Mesothelial cell of epicardium (in vitro differentiated cells): ENCODE results near the gene SH3BGRL2. TPM values are rescaled to one million over a fixed set of nuclear protein-coding genes. Genes with fewer than 3 reads are reported as not detected.

Experiments used
- DNase-seq, 2 experiments: peaks; one replicate each; pipeline ENCODE4 v3.0.0; 2021; ENCODE audit warnings: low spot score in 2 of 2; ENCODE audit not compliant: unreplicated experiment in 2 of 2
- H3K27ac Mint-ChIP-seq: 2 replicates; pipeline ENCODE4 v1.8.0; 2021; ENCODE audit warnings: mixed read lengths
- H3K27me3 Mint-ChIP-seq: 2 replicates; pipeline ENCODE4 v1.8.0; 2021; ENCODE audit warnings: low read depth, mixed read lengths
- H3K36me3 Mint-ChIP-seq: 2 replicates; pipeline ENCODE4 v1.8.0; 2021; ENCODE audit warnings: mixed read lengths
- H3K4me1 Mint-ChIP-seq: 2 replicates; pipeline ENCODE4 v1.8.0; 2021; ENCODE audit warnings: mixed read lengths
- H3K4me3 Mint-ChIP-seq: 2 replicates; pipeline ENCODE4 v1.8.0; 2021; ENCODE audit warnings: mild to moderate bottlenecking, moderate library complexity, mixed read lengths
- H3K9me3 Mint-ChIP-seq: 2 replicates; pipeline ENCODE4 v1.8.0; 2021; ENCODE audit warnings: mixed read lengths
- CTCF ChIP-seq: fragments of 200-600 bp; sonication (generic); IDR thresholded peaks from one replicate; pipeline ENCODE4 v1.5.0; 2021; ENCODE audit warnings: antibody characterized with exemption; ENCODE audit not compliant: unreplicated experiment
- total RNA-seq: library from RNA; stranded (reverse); gene quantifications from 3 replicates; pipeline ENCODE4 v1.2.1, GENCODE V29; 2021

The SH3BGRL2 gene
- total RNA-seq, 1 donor from 2014 or later = 26.1 TPM

GRCh38 chr6:79636673-79637072 is 5.5 kb downstream of the SH3BGRL2 start:
- H3K27ac Mint-ChIP-seq = no peak overlapping the region
- no peaks in the 10 kb centered on the region for H3K9me3 Mint-ChIP-seq
- H3K27me3 Mint-ChIP-seq = no peaks in the 10 kb centered on the region
- H3K4me3 Mint-ChIP-seq = no peak overlapping the region
- TF ChIP-seq CTCF = no peak
- peaks cover 43% of the 10 kb centered on the region for H3K4me1 Mint-ChIP-seq
- DNase-seq = no peak
- no peaks in the 10 kb centered on the region for H3K36me3 Mint-ChIP-seq

GRCh38 chr6:79640146-79641111 is 9.3 kb downstream of the SH3BGRL2 start:
- H3K4me3 Mint-ChIP-seq = no peak overlapping the region
- peaks cover 16% of the 10 kb centered on the region for H3K4me1 Mint-ChIP-seq
- H3K36me3 Mint-ChIP-seq = peaks cover 6% of the 10 kb centered on the region
- H3K9me3 Mint-ChIP-seq = no peaks in the 10 kb centered on the region
- TF ChIP-seq CTCF = no peak
- H3K27me3 Mint-ChIP-seq = no peaks in the 10 kb centered on the region
- no peak for DNase-seq
- no peak overlapping the region for H3K27ac Mint-ChIP-seq

DNA sequence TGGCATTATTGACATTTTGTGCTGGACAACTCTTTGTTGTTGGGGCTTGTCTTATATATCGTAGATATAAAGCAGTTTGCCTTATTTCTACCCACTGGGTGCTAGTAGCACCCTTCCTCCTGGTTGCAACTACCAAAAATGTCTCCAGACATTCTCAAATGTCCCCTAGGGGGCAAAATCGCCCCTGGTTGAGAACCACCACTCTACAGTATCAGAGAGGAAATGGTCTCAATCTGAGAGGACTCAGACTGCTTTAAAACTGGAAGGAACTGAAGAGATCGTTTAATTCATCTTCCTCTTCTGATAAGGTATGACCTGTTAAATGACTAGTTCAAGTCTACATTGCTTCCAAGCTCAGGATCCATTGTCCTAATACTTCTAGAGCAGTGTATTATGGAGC is 14.9 kb downstream of the SH3BGRL2 start:
- Mint-ChIP-seq H3K27ac (no peak overlapping the region), H3K36me3 (peaks cover 6% of the 10 kb centered on the region), H3K4me3 (no peak overlapping the region), H3K4me1 (peaks cover 5% of the 10 kb centered on the region), H3K27me3 (no peaks in the 10 kb centered on the region), H3K9me3 (no peaks in the 10 kb centered on the region)
- TF ChIP-seq CTCF = peak; percentile 19
- no peak for DNase-seq

DNA sequence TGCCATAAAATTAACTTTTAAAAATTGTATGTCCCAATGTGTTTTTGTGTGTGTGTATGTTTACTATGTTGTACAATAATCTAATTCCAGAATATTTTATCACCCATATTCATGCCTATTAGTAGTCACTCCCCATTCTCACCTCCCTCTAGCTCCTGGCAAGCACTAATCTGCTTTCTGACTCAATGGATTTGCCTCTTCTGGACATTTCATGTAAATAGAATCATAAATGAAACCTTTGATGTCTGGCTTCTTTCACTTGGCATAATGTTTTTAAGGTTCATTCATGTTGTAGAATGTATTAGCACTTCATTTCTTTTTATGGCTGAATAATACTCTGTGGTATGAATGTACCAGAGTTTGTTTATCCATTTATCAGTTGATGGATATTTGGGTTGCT is 15.4 kb downstream of the SH3BGRL2 start:
- no peak for DNase-seq
- H3K27ac Mint-ChIP-seq = no peak overlapping the region

GRCh38 chr6:79647741-79648140 is 16.6 kb downstream of the SH3BGRL2 start:
- no peaks in the 10 kb centered on the region for H3K9me3 Mint-ChIP-seq
- H3K4me1 Mint-ChIP-seq = peaks cover 3% of the 10 kb centered on the region
- TF ChIP-seq CTCF = no peak
- DNase-seq = no peak
- H3K27me3 Mint-ChIP-seq = no peaks in the 10 kb centered on the region
- H3K36me3 Mint-ChIP-seq = peaks cover under 1% of the 10 kb centered on the region
- H3K4me3 Mint-ChIP-seq = no peak overlapping the region
- no peak overlapping the region for H3K27ac Mint-ChIP-seq

More for the DNA sequence above, 15.4 kb downstream of the SH3BGRL2 start:
- no peaks in the 10 kb centered on the region for H3K9me3 Mint-ChIP-seq
- H3K4me3 Mint-ChIP-seq = no peak overlapping the region
- H3K4me1 Mint-ChIP-seq = peaks cover 3% of the 10 kb centered on the region
- TF ChIP-seq CTCF = no peak
- peaks cover 6% of the 10 kb centered on the region for H3K36me3 Mint-ChIP-seq
- no peaks in the 10 kb centered on the region for H3K27me3 Mint-ChIP-seq
